ENCODE measurements around the gene KIN.

DNA sequence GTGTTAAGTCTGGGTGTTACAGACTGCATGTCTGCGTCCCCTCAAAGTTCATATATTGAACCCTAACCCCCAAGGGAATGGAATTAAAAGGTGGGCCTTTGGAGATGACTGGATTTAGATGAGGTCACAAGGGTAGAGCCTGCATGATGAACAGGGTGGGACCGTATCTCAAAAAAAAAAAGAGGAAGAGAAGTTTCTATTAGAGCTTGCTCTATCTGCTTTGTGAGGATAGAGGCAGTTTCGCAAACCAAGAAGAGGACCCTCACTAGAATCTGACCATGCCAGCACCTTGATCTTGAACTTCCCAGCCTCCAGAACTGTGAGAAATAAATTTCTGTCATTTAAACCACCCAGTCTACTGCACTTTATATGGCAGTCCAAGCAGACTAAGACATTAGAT, 1.4 kb downstream of the KIN start:
- TF ChIP-seq, protein P1, sequence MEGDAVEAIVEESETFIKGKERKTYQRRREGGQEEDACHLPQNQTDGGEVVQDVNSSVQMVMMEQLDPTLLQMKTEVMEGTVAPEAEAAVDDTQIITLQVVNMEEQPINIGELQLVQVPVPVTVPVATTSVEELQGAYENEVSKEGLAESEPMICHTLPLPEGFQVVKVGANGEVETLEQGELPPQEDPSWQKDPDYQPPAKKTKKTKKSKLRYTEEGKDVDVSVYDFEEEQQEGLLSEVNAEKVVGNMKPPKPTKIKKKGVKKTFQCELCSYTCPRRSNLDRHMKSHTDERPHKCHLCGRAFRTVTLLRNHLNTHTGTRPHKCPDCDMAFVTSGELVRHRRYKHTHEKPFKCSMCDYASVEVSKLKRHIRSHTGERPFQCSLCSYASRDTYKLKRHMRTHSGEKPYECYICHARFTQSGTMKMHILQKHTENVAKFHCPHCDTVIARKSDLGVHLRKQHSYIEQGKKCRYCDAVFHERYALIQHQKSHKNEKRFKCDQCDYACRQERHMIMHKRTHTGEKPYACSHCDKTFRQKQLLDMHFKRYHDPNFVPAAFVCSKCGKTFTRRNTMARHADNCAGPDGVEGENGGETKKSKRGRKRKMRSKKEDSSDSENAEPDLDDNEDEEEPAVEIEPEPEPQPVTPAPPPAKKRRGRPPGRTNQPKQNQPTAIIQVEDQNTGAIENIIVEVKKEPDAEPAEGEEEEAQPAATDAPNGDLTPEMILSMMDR (IDR thresholded peaks at IDR 0.05) = no peak
- no peak for TF ChIP-seq POLR2A (IDR thresholded peaks at IDR 0.05)

All from adrenal gland (tissue), 5 donors.